Sciatic nerve (tissue), 2 donors: Measurements from ENCODE around the gene UBL4A. TPM values are rescaled to one million over a fixed set of nuclear protein-coding genes. Genes with fewer than 3 reads are reported as not detected.

Experiments
- ATAC-seq: fragments of 200-7000 bp; cut with Tn5 transposase; one replicate; pipeline ENCODE4 v1.9.1; 2020; ENCODE audit warnings: mild to moderate bottlenecking, moderate library complexity
- DNase-seq: peaks from one replicate; pipeline ENCODE4 v3.0.0-alpha.2; 2020; ENCODE audit warnings: low spot score
- intact Hi-C: fragments of 100-400 bp; cut with DNase I; formaldehyde crosslinking; loops from one replicate; pipeline ENCODE4 v1.14.2; 2022
- total RNA-seq: library from RNA; stranded (reverse); fragmentation: NEBNext Ultra II Directional; extraction: Animal tissue kit (Norgen Biotek cat#: 25700); gene quantifications from one replicate; pipeline ENCODE4 v1.2.1, GENCODE V29; 2021
- donor health status: DM: no; HTN: no; CAD: no.
- donor health status: DM: no; HTN: no; CAD: no.

The UBL4A gene
- total RNA-seq, 1 donor from 2014 or later, result 29.4 TPM

DNA sequence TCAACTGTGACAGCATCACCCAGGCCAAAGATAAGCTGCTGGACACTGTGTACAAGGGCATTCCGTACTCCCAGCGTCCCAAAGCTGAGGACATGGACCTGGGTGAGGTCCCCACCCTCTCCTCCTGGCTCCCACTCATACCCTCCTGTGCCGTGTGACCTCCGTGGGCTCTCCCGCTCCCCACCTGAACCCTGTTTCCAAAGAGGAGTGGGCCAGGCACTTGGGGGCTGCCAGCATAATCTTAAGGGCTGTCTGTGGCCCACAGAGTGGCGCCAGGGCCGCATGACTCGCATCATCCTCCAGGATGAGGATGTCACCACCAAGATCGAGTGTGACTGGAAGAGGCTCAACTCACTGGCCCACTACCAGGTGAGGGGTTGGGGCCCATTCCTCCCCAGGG lies 17.3 kb downstream of the UBL4A start:
- ATAC-seq, result no peak
- intact Hi-C loops, result no loop called here
- no peak for DNase-seq

DNA sequence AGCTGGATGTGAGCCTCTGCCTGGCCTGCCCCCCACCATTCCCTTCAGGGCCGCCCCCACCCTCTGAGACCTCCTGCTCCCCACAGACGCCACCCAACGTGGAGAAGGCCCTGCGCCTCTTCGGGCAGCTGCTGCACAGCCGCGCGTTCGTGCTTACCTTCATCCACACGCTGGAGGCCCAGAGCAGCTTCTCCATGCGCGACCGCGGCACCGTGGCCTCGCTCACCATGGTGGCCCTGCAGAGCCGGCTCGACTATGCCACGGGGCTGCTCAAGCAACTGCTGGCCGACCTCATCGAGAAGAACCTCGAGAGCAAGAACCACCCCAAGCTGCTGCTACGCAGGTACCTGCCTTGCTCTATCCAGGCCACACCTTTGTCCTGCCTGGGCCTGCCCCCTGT lies 18.2 kb downstream of the UBL4A start:
- intact Hi-C loops, result no loop called here
- no peak for DNase-seq
- ATAC-seq, result no peak

DNA sequence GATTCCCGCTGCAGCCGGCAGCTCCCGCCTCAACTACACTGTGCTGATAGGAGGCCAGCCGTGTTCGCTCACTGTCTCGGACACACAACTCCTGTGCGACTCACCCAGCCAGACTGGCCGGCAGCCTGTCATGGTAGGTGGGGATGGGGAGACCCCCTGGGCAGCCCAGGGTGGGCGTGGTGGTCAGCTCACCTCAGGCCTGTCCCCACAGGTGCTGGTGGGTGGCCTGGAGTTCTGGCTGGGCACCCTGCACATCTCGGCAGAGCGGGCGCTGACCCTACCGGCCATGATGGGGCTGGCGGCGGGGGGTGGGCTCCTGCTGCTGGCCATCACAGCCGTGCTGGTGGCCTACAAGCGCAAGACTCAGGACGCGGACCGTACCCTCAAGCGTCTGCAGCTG lies 18.9 kb downstream of the UBL4A start:
- intact Hi-C loops, result no loop called here
- DNase-seq (no peak), ATAC-seq (no peak)

DNA sequence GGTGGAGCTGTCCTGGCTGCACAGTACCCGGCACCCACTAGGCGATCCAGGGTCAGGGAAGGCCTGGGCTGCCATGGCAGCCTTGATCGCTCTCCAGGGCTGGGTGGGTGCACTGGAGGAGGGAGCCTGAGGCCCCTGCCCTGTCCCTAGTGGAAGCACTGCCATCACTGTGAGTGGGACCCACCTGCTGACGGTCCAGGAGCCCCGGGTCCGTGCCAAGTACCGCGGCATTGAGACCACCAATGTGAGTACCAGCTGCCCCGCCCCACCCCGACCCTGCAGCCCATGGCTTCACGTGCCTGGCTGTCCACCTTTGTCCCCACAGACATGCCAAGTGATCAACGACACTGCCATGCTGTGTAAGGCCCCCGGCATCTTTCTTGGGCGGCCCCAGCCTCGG lies 19.5 kb downstream of the UBL4A start:
- ATAC-seq (no peak), DNase-seq (no peak)
- intact Hi-C loops, result no loop called here

DNA sequence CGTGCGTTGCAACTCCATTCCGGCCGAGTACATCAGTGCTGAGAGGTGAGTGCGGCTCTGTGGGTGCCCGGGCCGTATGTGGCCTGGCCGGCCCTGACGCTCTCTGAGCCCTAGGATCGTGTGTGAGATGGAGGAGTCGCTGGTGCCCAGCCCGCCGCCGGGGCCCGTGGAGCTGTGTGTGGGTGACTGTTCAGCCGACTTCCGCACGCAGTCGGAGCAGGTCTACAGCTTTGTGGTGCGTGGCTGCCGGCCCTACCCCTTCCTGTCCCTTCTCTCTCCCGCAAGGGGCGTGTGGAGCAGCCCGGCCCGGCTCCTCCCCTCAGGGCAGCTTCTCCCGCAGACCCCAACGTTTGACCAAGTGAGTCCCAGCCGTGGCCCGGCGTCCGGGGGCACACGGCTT lies 20.4 kb downstream of the UBL4A start:
- DNase-seq (no peak), ATAC-seq (no peak)
- intact Hi-C loops, result no loop called here

DNA sequence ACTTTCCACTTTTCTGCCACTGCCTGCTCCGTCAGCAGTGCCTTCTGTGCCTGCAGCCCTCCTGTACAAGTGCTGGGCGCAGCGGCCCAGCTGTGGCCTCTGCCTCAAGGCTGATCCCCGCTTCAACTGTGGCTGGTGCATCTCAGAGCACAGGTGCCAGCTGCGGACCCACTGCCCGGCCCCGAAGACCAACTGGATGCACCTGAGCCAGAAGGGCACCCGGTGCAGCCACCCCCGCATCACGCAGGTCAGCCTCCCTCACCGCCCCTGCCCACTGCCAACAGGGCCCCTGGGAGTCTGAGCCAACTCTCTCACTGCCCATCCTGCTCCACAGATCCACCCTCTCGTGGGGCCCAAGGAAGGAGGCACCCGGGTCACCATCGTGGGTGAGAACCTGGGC lies 20.8 kb downstream of the UBL4A start:
- DNase-seq (no peak), ATAC-seq (no peak)
- intact Hi-C loops, result no loop called here

DNA sequence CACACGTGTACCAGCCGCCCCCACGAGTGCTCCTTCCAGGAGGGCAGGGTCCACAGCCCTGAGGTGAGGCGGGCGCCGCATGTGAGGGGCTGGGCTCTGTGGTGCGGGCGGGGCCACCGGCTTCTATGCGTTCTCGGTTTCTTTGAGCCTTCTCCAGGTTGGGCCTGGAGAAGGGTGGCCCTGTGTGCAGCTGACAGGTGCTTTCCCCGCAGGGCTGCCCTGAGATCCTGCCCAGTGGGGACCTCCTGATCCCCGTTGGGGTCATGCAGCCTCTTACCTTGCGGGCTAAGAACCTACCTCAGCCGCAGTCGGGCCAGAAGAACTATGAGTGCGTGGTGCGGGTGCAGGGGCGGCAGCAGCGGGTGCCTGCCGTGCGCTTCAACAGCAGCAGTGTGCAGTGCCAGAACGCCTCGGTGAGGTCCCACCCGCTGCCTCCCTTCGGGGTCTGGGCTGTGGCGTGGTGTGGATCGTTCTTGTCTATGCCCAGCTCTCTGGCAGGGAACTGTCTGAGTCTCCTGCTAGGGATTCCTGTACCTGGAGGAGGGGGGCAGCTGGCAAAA lies 21.5 kb downstream of the UBL4A start:
- intact Hi-C loops, result no loop called here
- DNase-seq (no peak), ATAC-seq (no peak)

DNA sequence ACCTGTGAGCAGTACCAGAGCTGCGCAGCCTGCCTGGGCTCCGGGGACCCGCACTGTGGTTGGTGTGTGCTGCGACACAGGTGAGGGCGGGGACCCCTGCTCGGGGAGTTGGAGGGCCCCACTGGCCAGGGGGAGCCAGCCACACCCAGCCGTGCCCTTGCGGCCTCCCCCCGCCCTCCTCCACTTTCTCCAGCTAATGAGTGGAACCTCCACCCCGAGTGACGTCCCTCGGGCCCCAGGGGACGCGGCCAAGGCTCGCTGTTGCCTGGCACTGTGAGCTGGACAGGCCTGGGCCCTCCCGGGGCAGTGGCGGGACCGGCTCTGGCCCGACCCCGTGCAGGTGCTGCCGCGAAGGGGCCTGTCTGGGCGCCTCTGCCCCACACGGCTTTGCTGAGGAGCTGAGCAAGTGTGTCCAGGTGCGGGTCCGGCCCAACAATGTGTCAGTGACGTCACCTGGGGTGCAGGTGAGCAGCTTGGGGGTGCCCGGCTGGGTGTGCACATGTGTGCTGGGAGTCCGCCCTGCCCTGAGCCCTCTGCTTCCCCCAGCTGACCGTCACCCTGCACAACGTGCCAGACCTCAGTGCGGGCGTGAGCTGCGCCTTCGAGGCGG lies 22.7 kb downstream of the UBL4A start:
- ATAC-seq, result no peak
- intact Hi-C loops, result no loop called here
- DNase-seq, result no peak

DNA sequence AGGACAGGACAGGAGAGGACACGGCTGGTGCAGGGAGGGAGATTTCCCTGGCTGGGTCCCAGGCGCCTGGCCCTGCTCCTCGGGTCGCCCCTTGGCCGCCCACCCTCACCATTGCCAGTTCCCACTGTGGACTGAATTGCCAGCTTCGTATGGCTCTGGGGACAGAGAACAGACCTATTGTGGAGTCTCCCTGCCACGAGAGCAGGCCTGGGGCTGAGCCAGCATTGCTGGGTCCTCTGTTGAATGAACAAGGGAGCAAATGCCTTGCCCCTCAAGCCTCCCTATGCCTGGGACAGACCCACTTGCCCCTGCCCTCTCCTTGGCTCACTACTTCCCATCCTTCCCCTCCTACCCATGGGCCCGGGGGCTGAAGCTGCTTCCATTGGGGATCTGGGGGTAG lies 24.0 kb downstream of the UBL4A start:
- DNase-seq (no peak), ATAC-seq (no peak)
- intact Hi-C loops, result no loop called here

DNA sequence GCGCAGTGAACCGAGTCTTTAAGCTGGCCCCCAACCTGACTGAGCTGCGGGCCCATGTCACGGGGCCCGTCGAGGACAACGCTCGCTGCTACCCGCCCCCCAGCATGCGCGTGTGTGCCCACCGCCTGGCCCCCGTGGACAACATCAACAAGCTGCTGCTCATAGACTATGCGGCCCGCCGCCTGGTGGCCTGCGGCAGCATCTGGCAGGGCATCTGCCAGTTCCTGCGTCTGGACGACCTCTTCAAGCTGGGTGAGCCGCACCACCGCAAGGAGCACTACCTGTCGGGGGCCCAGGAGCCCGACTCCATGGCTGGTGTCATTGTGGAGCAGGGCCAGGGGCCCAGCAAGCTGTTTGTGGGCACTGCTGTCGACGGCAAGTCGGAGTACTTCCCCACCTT lies 26.1 kb downstream of the UBL4A start:
- ATAC-seq, result no peak
- intact Hi-C loops, result no loop called here

DNA sequence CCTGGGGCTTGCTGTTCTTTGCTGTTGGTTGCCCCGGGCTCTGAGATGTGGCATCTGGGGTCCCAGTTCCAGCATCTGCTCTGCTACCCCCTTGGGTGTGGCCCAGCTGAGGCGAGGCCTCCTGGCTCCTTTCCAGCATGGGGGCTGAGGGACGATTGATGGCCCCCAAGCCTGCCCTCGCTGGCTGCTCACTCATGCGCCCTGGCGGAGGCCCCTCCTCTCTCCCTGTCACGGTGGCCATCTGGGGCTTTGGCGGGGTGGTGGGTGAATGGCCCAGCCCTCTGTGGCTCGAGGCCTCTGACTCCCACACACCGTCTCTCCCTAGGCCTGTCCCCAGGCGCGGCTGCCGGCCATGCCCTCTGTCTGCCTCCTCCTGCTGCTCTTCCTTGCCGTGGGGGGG lies 26.6 kb downstream of the UBL4A start:
- intact Hi-C loops, result no loop called here
- ATAC-seq (peak; percentile 47), DNase-seq (no peak)

More for the DNA sequence above, 26.1 kb downstream of the UBL4A start:
- DNase-seq, result no peak

DNA sequence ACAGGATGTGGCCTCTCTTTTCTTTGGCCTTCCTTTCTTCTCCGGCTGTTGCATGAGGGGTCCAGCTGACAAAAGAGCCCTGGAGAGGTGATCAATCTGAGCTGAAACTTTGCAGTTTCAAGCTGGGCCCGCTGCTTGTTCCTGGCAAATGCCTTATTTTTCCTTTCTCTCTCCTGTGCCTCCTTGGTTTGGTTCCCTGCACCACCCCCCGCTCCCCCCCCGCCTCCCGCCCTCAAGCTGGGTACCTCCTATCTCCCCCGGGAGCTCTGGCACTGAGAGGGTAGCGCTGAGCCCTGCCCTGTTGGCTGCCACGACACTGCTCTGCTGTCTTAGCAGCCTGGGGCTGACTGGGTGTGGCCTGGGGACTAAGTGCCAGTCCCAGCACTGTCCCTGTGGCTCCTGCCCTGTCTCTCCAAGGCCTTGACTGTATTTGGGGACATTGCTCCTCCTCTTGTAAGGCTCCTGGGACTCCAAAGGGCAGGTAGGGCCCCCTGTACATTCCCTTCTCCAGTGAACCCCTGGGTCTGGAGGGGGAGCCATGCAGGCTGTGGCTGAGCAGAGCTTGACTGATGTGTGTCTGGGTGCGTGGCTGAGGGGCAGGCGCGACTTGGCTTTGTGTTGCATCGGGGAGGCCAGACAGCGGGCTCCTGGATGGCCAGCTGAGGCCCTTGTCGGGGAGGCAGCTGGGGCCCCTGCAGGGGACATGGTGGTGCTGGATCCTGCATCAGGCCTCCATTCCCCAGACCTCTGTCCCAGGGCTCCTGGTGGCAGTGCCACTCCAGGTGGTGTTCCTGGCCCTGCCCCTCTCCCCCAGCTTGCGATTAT lies 27.2 kb downstream of the UBL4A start:
- ATAC-seq (peak; percentile 39), DNase-seq (no peak)
- intact Hi-C loops, result no loop called here

DNA sequence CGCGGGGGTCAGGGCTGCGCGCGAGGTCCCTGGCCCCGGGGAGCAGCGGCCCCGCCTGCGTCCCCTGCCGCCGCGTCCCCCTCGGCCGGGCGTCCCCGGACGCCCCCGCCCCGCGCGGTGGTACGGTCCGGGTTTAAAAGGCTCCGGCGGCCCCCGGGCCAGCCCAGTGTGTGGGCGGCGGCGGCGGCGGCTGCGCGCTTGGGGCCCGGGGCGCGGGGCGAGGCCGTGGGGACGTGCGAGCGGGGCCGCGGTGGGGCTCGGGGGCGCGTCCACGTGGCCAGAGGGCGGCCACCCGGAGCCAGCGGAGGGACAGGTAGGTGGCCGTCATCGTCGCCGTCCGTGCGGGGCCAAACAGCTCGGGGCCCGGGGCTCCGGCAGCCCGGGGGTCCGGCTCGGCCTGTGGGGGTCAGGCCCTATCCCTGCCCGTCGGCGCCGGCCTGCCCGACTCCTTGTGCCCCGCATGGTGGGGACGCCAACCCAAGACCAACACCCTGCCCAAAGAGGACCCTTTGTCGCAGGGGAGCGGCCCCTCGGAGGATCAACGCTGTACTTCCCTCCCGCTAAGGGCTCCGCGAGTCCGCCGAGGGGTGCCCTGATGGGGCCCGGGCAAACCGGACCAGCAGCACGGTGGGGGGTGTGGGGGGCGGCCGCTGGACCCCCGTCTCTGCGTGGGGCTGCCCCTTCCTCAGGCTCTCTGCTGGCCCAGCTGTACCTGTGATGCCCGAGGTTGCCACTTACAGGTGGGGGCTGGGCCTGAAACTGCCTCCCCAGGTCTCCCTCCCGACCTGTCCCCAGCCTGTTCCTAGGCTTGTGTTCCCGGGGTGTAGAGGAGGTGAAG lies 28.1 kb downstream of the UBL4A start, which contains the start of gene PLXNA3:
PLXNA3 (plus strand) TSS at position 166 of the 838 bp plus-strand sequence. CDS start 1,903 bp downstream, outside the sequence.
- ATAC-seq, result peak; percentile 43
- intact Hi-C loops, result no loop called here
- DNase-seq, result peak; percentile 72

DNA sequence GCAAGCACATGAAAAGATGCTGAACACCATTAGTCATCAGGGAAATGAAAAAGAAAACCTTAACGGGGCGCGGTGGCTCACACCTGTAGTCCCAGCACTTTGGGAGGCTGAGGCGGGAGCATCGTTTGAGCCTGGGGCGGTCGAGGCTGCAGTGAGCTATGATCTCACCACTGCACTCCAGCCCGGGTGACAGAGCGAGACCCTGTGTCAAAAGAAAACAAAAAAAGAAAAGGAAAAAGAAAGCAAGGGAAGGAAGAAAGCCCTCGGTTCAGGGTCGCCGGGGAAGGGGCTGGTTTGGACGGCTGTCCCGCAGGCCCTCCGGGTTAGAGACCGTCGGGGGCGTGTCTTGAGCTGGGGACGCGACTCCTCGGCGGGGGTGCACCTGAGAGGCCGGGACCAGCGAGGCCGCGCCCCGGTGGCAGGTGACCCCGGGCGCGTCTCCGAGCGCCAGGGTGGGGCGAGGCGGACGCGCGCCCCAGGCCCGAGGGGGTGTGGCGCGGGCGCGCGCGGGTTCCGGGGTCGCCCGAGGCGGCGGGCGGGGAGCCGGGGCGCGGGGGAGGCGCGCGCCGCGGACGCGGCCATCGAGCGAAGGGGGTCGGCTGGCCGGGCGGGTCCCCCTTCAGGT lies 28.8 kb downstream of the UBL4A start:
- DNase-seq, result no peak
- peak; percentile 20 for ATAC-seq
- intact Hi-C loops, result no loop called here

DNA sequence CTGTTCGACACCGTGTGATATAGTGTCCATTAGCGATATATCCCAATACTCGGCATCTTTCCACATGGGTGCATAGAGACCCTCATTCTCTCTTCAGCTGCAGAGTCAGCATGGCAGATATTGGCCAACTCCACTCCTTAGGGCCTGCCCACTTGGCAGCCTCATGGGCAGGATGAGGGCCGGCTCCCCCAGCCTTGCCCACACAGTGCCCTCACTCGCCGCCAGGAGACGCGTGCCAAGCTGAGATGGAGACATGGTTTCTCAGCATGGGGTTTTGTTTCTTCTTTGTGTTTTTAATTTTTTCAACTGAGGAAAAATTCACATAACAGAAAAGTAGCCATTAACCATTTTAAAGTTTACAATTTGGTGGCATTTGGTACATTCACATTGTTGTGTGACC lies 33.6 kb downstream of the UBL4A start:
- ATAC-seq, result no peak
- intact Hi-C loops, result no loop called here
- no peak for DNase-seq

DNA sequence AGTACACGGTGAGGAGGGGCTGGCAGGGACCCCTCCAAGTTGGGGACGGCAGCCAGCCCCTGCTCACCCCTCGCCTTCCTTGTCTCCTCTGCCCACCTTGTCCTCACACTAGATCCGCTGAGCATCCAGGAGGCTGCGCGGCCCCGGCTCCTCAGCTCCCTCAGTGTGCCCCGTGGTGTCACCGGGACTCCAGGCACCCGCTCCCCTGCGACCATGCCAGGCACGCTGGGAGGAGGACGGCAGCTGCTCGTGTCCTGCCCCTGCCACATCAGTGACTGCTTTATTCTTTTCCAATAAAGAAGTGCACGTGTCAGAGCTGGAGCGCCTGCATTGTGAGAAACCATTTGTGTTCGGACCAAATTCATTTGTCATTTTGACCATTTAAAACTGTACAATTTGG lies 36.1 kb downstream of the UBL4A start:
- no peak for ATAC-seq

DNA sequence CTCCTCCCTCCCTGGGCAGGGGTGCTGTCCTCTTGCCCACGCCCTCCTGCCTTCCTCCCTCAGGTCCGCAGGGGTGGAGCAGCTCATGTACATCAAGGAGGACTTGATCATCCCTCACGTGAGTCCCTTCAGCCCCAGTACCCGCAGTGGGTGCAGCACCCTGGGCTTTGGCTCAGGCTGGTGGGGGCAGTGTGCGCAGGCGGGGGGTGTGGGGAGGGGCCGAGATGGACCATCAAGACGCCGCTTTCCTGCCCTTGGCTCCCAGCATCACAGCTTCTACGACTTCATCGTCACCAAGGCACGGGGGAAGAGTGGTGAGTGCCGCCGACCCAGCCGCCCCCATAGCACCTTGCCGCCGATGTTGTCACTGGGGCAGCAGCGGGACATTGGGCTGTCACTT lies 36.8 kb downstream of the UBL4A start:
- ATAC-seq, result no peak
- intact Hi-C loops, result no loop called here
- no peak for DNase-seq

More for the DNA sequence above, 36.1 kb downstream of the UBL4A start:
- intact Hi-C loops, result no loop called here
- DNase-seq, result no peak

DNA sequence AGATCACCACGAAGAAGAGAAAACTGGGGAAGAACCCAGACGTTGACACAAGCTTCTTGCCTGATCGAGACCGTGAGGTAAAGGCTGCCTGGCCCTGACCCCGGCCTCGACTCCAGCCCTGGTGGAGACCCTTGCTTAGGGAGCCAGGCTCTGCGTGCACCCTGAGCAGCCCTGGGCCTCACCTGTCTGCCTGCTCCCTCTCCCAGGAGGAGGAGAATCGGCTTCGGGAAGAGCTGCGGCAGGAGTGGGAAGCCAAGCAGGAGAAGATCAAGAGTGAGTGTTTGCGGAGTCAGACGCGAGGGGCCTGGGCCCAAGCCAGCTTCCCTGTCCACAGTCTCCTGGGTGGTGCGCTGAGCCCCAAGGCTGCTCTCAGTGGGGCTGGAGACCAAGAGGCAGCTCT lies 37.9 kb downstream of the UBL4A start:
- DNase-seq, result no peak
- intact Hi-C loops, result no loop called here
- no peak for ATAC-seq

DNA sequence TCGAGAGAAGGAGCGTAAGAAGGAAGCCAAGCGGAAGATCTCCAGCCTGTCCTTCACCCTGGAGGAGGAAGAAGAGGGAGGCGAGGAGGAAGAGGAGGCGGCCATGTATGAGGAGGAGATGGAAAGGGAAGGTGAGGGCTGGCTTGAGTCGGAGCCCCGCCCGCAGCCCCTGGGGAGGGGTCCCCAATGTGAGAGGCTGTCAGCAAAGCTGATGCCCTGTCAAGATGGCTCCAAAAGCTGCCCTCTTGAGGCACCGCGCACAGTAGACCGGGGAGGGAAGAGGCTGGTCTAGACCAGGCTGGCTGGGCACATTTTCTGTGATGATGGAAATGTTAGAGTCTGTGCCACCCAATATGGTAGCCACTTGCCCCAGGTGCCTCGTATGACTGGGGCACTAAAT lies 40.0 kb downstream of the UBL4A start:
- ATAC-seq (no peak), DNase-seq (no peak)
- intact Hi-C loops, result no loop called here
